HepG2 (cell line): Measurements from ENCODE around the gene CIROP. TPM values are rescaled to one million over a fixed set of nuclear protein-coding genes. Genes with fewer than 3 reads are reported as not detected.

ENCODE experiments used
- AHR ChIP-seq: IDR thresholded peaks from 2 replicates; pipeline ENCODE4 v1.6.1; 2018; ENCODE audit warnings: missing genetic modification reagents, missing compliant biosample characterization
- DMTF1 ChIP-seq: sonication (generic); formaldehyde crosslinking; IDR thresholded peaks from 2 replicates; pipeline ENCODE4 v1.4.0; 2020; ENCODE audit warnings: mild to moderate bottlenecking, missing genetic modification reagents
- EED ChIP-seq: sonication (generic); formaldehyde crosslinking; IDR thresholded peaks from 2 replicates; pipeline ENCODE4 v1.5.0; 2020; ENCODE audit warnings: mild to moderate bottlenecking, missing genetic modification reagents
- FOSL2 ChIP-seq: sonication (generic); formaldehyde crosslinking; IDR thresholded peaks from 2 replicates; pipeline ENCODE4 v1.4.0; 2020; ENCODE audit warnings: missing genetic modification reagents
- NFE2L2 ChIP-seq: fragments of 150-350 bp; IDR thresholded peaks from 2 replicates; pipeline ENCODE4 v1.6.1; 2014; ENCODE audit warnings: low read length
- PRDM4 ChIP-seq: sonication (generic); formaldehyde crosslinking; IDR thresholded peaks from 2 replicates; pipeline ENCODE4 v1.9.0; 2021; ENCODE audit warnings: missing genetic modification reagents, borderline replicate concordance
- PREB ChIP-seq: sonication (generic); formaldehyde crosslinking; IDR thresholded peaks from 2 replicates; pipeline ENCODE4 v1.4.0; 2020; ENCODE audit warnings: missing genetic modification reagents
- SMAD1 ChIP-seq: sonication (generic); formaldehyde crosslinking; IDR thresholded peaks from 2 replicates; pipeline ENCODE4 v1.4.0; 2020; ENCODE audit warnings: missing genetic modification reagents, low read depth, mild to moderate bottlenecking, borderline replicate concordance
- SPEN ChIP-seq: sonication (generic); formaldehyde crosslinking; IDR thresholded peaks from 2 replicates; pipeline ENCODE4 v1.5.1; 2020; ENCODE audit warnings: low read depth, mild to moderate bottlenecking, missing genetic modification reagents
- TARDBP ChIP-seq: sonication (generic); formaldehyde crosslinking; IDR thresholded peaks from 2 replicates; pipeline ENCODE4 v1.8.0; 2022; ENCODE audit warnings: mild to moderate bottlenecking, missing genetic modification reagents
- ZMAT3 ChIP-seq: sonication (generic); formaldehyde crosslinking; conservative IDR thresholded peaks from 2 replicates; pipeline ENCODE4 v1.7.0; 2021; ENCODE audit warnings: missing genetic modification reagents
- ZNF101 ChIP-seq: sonication (generic); formaldehyde crosslinking; IDR thresholded peaks from 2 replicates; pipeline ENCODE4 v1.4.0; 2020; ENCODE audit warnings: mild to moderate bottlenecking, low read depth, missing genetic modification reagents, borderline replicate concordance
- ZNF12 ChIP-seq: sonication (generic); formaldehyde crosslinking; IDR thresholded peaks from 2 replicates; pipeline ENCODE4 v1.5.0; 2020; ENCODE audit warnings: missing genetic modification reagents
- ZNF414 ChIP-seq: sonication (generic); formaldehyde crosslinking; IDR thresholded peaks from 2 replicates; pipeline ENCODE4 v1.5.0; 2020; ENCODE audit warnings: missing genetic modification reagents
- ZNF577 ChIP-seq: sonication (generic); formaldehyde crosslinking; IDR thresholded peaks from 2 replicates; pipeline ENCODE4 v1.4.0; 2020; ENCODE audit warnings: mild to moderate bottlenecking, low read depth, missing genetic modification reagents, borderline replicate concordance
- ZNF639 ChIP-seq: conservative IDR thresholded peaks from 2 replicates; pipeline ENCODE4 v1.6.1; 2018; ENCODE audit warnings: missing genetic modification reagents
- ZNF749 ChIP-seq: sonication (generic); formaldehyde crosslinking; IDR thresholded peaks from 2 replicates; pipeline ENCODE4 v1.8.0; 2022; ENCODE audit warnings: mild to moderate bottlenecking, missing genetic modification reagents, moderate library complexity, borderline replicate concordance
- ZNF800 ChIP-seq: sonication (generic); formaldehyde crosslinking; IDR thresholded peaks from 2 replicates; pipeline ENCODE4 v1.4.0; 2020; ENCODE audit warnings: missing genetic modification reagents
- ZNF879 ChIP-seq: sonication (generic); formaldehyde crosslinking; IDR thresholded peaks from 2 replicates; pipeline ENCODE4 v1.8.1; 2023; ENCODE audit warnings: missing genetic modification reagents
- ZNF883 ChIP-seq: sonication (generic); formaldehyde crosslinking; IDR thresholded peaks from 2 replicates; pipeline ENCODE4 v1.5.1; 2020; ENCODE audit warnings: mild to moderate bottlenecking, missing genetic modification reagents; ENCODE audit errors: not compliant biosample characterization
- polyA plus RNA-seq, 8 experiments: library from polyadenylated mRNA; depleted of rRNA in 3 of 8; stranded (reverse) in 7 of 8; unstranded in 1 of 8; fragments of >200 nt; fragmentation: Illumina TruSeq in 4 of 8; extraction: Trizol in 4 of 8; gene quantifications; 2 replicates each; pipeline versions ENCODE4 v1.2.1 to v1.2.3, GENCODE V29; 2011 to 2016; ENCODE audit warnings: low read depth in 4 of 8, missing spikeins in 1 of 8, mixed read lengths in 1 of 8; ENCODE audit not compliant: insufficient read depth in 1 of 8
- total RNA-seq, 5 experiments: library from RNA; depleted of rRNA; stranded (reverse); fragments of >200 nt; fragmentation: Illumina TruSeq; extraction: Trizol; gene quantifications; 2 replicates each; pipeline ENCODE4 v1.2.3, GENCODE V29; 2016; ENCODE audit warnings: low read depth in 1 of 5

Gene CIROP
- total and polyA plus RNA-seq, 2 of the 13 experiments (the other 11 are each of a cell fraction or from before 2014, with no cell fraction given), result 0.07 TPM; not detected in 1

GRCh38 chr14:23094666-23095195 lies 10.1 kb downstream of the CIROP start, which contains the start of gene ACIN1 (continued):
- peak; percentile 96 for TF ChIP-seq PREB (CRISPR knock-in tag)
- TF ChIP-seq FOSL2 (CRISPR knock-in tag), result peak; percentile 6; the same call in 1 of the 2 replicates
- TF ChIP-seq AHR, result peak; percentile 96
- peak; percentile 98 for TF ChIP-seq ZNF101
- peak; percentile 81; the same call in 1 of the 2 replicates for TF ChIP-seq ZNF800 (CRISPR knock-in tag)
- peak; percentile 92 for TF ChIP-seq TARDBP (CRISPR knock-in tag)
- no peak for TF ChIP-seq ZNF577 (CRISPR knock-in tag)
- peak; percentile 99 for TF ChIP-seq EED (CRISPR knock-in tag)
- TF ChIP-seq SPEN, result peak; percentile 92; the same call in 1 of the 2 replicates
- no peak; the same call in 1 of the 2 replicates for TF ChIP-seq SMAD1
- TF ChIP-seq ZNF879 (CRISPR knock-in tag), result peak; percentile 85; the same call in 1 of the 2 replicates
- TF ChIP-seq ZMAT3, result peak; percentile 99
- TF ChIP-seq DMTF1, result peak; percentile 88; the same call in 1 of the 2 replicates
- TF ChIP-seq ZNF883, result peak; percentile 99
- peak; percentile 100 for TF ChIP-seq ZNF414 (CRISPR knock-in tag)
- peak; percentile 64; the same call in 1 of the 2 replicates for TF ChIP-seq ZNF639
- TF ChIP-seq ZNF749, result peak; percentile 98
- no peak for TF ChIP-seq NFE2L2
- no peak for TF ChIP-seq PRDM4 (CRISPR knock-in tag)
- peak; percentile 88 for TF ChIP-seq ZNF12 (CRISPR knock-in tag)
